GM19324 (cell line): ENCODE results near the gene SPRR1A.

Source experiments
- ATAC-seq: cut with Tn5 transposase; IDR thresholded peaks from one replicate; pipeline ENCODE4 v1.9.1; 2021; ENCODE audit warnings: mild to moderate bottlenecking, moderate library complexity; ENCODE audit not compliant: unreplicated experiment, low FRiP score

Gene SPRR1A

GRCh38 chr1:153025797-153026196, 41.9 kb downstream of the SPRR1A start:
- ATAC-seq: no peak

- no peak for ATAC-seq
Measured at GRCh38 chr1:153028766-153029165, 44.9 kb downstream of the SPRR1A start.

- no peak for ATAC-seq
Measured at GRCh38 chr1:153030895-153031294, 47.0 kb downstream of the SPRR1A start, which contains the start of gene SPRR1B. Gene SPRR1B (plus strand): TSS chr1:153031203. CDS start chr1:153032346, 1,143 bp downstream.

- no peak for ATAC-seq
Measured at GRCh38 chr1:153032073-153032472, 48.2 kb downstream of the SPRR1A start.

GRCh38 chr1:153032677-153033308, 48.9 kb downstream of the SPRR1A start:
- ATAC-seq: no peak

- no peak for ATAC-seq
Measured at GRCh38 chr1:153035211-153035610, 51.3 kb downstream of the SPRR1A start.
